Body of pancreas (tissue), 4 donors: ENCODE results near the gene ASCC3.

Experiments
- POLR2A ChIP-seq, 3 donors: fragments of 450-650 bp; IDR thresholded peaks; one replicate each; pipeline ENCODE4 v1.6.1; 2016; ENCODE audit warnings: antibody characterized with exemption in 3 of 3, mild to moderate bottlenecking in 2 of 3
- TF ChIP-seq, protein P1 (sequence below), 7 experiments: fragments of 450-650 bp in 4 of 7; fragments of 200-600 bp in 3 of 7; sonication (generic) in 3 of 7; IDR thresholded peaks; one replicate each; pipeline ENCODE4 v1.5.1; 2016 to 2019; ENCODE audit warnings: antibody characterized with exemption in 7 of 7

DNA sequence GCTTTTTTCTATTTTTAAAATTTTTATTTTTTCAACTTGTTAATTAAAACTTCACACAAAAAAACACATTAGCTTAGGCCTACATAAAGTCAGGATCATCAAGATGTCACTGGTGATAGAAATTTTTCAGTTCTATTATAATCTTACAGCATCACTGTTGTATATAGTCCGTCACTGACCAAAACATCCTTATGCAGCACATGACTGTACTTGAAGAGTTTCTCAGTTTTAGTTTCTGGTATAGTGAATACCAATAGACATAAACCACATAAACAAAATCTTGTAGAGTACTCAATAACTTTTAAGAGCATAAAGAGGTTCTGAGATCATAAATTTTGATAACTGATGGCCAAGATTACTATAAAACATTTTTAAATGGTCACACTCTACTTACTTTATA is 71.8 kb downstream of the ASCC3 start:
- no peak for TF ChIP-seq POLR2A (IDR thresholded peaks at IDR 0.05)
- TF ChIP-seq, protein P1, sequence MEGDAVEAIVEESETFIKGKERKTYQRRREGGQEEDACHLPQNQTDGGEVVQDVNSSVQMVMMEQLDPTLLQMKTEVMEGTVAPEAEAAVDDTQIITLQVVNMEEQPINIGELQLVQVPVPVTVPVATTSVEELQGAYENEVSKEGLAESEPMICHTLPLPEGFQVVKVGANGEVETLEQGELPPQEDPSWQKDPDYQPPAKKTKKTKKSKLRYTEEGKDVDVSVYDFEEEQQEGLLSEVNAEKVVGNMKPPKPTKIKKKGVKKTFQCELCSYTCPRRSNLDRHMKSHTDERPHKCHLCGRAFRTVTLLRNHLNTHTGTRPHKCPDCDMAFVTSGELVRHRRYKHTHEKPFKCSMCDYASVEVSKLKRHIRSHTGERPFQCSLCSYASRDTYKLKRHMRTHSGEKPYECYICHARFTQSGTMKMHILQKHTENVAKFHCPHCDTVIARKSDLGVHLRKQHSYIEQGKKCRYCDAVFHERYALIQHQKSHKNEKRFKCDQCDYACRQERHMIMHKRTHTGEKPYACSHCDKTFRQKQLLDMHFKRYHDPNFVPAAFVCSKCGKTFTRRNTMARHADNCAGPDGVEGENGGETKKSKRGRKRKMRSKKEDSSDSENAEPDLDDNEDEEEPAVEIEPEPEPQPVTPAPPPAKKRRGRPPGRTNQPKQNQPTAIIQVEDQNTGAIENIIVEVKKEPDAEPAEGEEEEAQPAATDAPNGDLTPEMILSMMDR (IDR thresholded peaks at IDR 0.05) = no peak
